ENCODE measurements around the gene TRUB1.

- TF ChIP-seq POLR2A (IDR thresholded peaks at IDR 0.05; ENCODE audit: extremely low read depth, insufficient read length), result no peak
- no peak for TF ChIP-seq CTCF (IDR thresholded peaks at IDR 0.05; ENCODE audit: low read depth, low read length)
- TF ChIP-seq, protein P1, sequence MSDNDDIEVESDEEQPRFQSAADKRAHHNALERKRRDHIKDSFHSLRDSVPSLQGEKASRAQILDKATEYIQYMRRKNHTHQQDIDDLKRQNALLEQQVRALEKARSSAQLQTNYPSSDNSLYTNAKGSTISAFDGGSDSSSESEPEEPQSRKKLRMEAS (IDR thresholded peaks at IDR 0.05; ENCODE audit: low read depth, low read length), result no peak
Observed at GRCh38 chr10:114908896-114909295, 29.1 kb upstream of the TRUB1 start.

Measured in NB4 (cell line).